Activated naive CD8-positive, alpha-beta T cell treated with anti-CD3 and anti-CD28 coated beads for 36 hours (primary cell): ENCODE measurements around the gene DGKZ. TPM values are rescaled to one million over a fixed set of nuclear protein-coding genes. Genes with fewer than 3 reads are reported as not detected.
"Not testable (repeated sequence)": the region's sequence is repeated elsewhere in the genome, so short reads cannot be mapped to it uniquely, and the experiment has no call there.

Experiments
- DNase-seq: peaks from one replicate; pipeline ENCODE4 v3.0.0; 2021
- H3K27ac Mint-ChIP-seq: one replicate; pipeline ENCODE4 v1.8.0; 2022; ENCODE audit warnings: mild to moderate bottlenecking, moderate library complexity, mixed read lengths
- H3K27me3 Mint-ChIP-seq: one replicate; pipeline ENCODE4 v1.8.0; 2022; ENCODE audit warnings: mild to moderate bottlenecking, mixed read lengths
- H3K36me3 Mint-ChIP-seq: one replicate; pipeline ENCODE4 v1.8.0; 2021; ENCODE audit warnings: mild to moderate bottlenecking, mixed read lengths
- H3K4me1 Mint-ChIP-seq: one replicate; pipeline ENCODE4 v1.8.0; 2021; ENCODE audit warnings: mixed read lengths
- H3K4me3 Mint-ChIP-seq: one replicate; pipeline ENCODE4 v1.8.0; 2022; ENCODE audit warnings: mild to moderate bottlenecking, moderate library complexity, mixed read lengths
- H3K9me3 Mint-ChIP-seq: one replicate; pipeline ENCODE4 v1.8.0; 2022; ENCODE audit warnings: mixed read lengths
- total RNA-seq, 2 experiments: library from RNA; stranded (reverse); gene quantifications; one replicate each; pipeline ENCODE4 v1.2.3, GENCODE V29; 2021

DGKZ gene
- total RNA-seq, 2 experiments from 2014 or later = 100.0 to 101 TPM

DNA sequence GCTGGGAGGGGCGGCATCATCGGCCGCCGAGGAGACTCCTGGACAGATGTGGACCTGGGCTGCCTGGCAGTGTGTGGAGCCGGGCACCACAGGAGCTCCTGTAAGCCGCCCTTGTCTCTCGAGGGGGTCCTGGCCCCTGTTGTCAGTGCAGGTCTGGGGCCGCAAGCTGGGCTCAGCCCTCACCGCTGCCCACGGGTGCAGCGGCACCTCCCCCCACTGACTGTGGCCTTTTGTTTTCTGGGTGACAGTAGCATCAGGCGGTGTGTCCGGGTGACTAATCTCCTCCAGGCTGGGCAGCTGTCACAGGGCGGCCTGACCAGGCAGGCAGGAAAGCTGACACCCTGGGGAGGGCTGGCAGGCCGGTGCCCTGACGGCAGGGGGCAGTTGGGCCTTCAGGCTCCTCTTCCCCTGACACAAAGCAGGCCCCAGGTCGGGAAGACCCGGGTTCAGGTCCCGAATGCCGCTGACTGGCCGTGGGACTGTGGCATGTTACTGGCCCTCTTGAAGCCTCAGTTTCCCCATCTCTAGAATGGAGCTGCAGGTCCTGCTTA, 16.3 kb downstream of the DGKZ start:
- Mint-ChIP-seq H3K4me3 (no peak overlapping the region), H3K27ac (no peak overlapping the region), H3K27me3 (no peaks in the 10 kb centered on the region), H3K36me3 (peaks cover 5% of the 10 kb centered on the region), H3K4me1 (peaks cover 47% of the 10 kb centered on the region), H3K9me3 (no peaks in the 10 kb centered on the region)
- no peak for DNase-seq

DNA sequence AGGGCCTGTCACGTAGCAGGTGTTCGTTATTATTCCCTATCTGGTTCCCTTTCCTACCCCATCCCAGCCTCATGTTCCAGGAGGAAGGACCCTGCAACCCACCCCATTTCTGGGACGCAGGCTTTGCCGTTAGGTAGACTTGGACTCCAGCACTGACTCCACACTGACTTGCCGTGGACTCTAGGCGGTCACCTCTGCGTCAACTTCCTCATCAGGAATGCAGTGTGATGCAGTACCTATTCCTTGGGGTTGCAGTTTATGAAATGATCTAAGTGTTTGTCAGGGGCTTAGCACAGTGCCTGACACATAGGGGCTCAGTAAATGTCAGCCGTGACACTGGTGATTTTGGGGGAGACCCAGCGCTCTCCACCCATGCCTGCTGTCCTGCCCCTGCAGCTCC, 16.8 kb downstream of the DGKZ start:
- H3K4me1 Mint-ChIP-seq = peaks cover 43% of the 10 kb centered on the region
- H3K27me3 Mint-ChIP-seq = no peaks in the 10 kb centered on the region
- peak overlapping the region; percentile 48 for H3K27ac Mint-ChIP-seq
- DNase-seq = no peak
- no peak overlapping the region for H3K4me3 Mint-ChIP-seq
- H3K9me3 Mint-ChIP-seq = no peaks in the 10 kb centered on the region
- H3K36me3 Mint-ChIP-seq = peaks cover 6% of the 10 kb centered on the region

DNA sequence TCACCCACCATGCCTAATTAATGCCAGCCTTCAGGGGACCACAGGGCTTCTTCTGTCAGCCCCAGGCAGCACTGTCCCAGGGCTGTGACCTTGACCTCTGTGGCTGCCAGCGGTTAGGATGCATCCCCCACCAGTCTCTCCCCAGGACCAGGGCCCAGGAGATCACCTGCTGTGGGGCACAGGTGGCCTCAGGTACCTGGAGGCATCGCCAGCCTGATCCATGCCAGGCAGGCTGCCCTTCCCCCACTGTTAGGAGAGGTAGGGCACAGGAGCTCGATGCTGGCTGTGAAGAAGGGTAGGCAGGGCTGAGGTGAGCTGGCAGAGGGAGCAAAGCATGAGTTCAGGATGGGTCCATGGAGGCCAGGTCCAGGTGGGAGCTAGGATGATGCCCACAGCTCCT, 17.5 kb downstream of the DGKZ start:
- H3K27ac Mint-ChIP-seq = peak overlapping the region; percentile 55
- peaks cover 12% of the 10 kb centered on the region for H3K36me3 Mint-ChIP-seq
- H3K27me3 Mint-ChIP-seq = no peaks in the 10 kb centered on the region
- H3K9me3 Mint-ChIP-seq = no peaks in the 10 kb centered on the region
- peaks cover 47% of the 10 kb centered on the region for H3K4me1 Mint-ChIP-seq
- DNase-seq = no peak
- no peak overlapping the region for H3K4me3 Mint-ChIP-seq

- Mint-ChIP-seq H3K4me1 (peaks cover 37% of the 10 kb centered on the region), H3K4me3 (no peak overlapping the region)
These were observed 19.0 kb downstream of the DGKZ start for GRCh38 chr11:46366260-46366659.

GRCh38 chr11:46366661-46367161, 19.4 kb downstream of the DGKZ start:
- H3K4me1 Mint-ChIP-seq = peaks cover 35% of the 10 kb centered on the region
- no peak for DNase-seq
- H3K36me3 Mint-ChIP-seq = peaks cover 20% of the 10 kb centered on the region
- peak overlapping the region; percentile 90 for H3K27ac Mint-ChIP-seq
- no peaks in the 10 kb centered on the region for H3K27me3 Mint-ChIP-seq
- H3K4me3 Mint-ChIP-seq = no peak overlapping the region
- no peaks in the 10 kb centered on the region for H3K9me3 Mint-ChIP-seq

More at GRCh38 chr11:46366260-46366659, 19.0 kb downstream of the DGKZ start:
- Mint-ChIP-seq H3K27ac (no peak overlapping the region), H3K9me3 (no peaks in the 10 kb centered on the region), H3K36me3 (peaks cover 17% of the 10 kb centered on the region), H3K27me3 (no peaks in the 10 kb centered on the region)
- DNase-seq = no peak

- DNase-seq = peak; percentile 82
- no peaks in the 10 kb centered on the region for H3K9me3 Mint-ChIP-seq
- H3K27ac Mint-ChIP-seq = peak overlapping the region; percentile 90
- peak overlapping the region; percentile 45 for H3K4me3 Mint-ChIP-seq
- no peaks in the 10 kb centered on the region for H3K27me3 Mint-ChIP-seq
- peaks cover 31% of the 10 kb centered on the region for H3K4me1 Mint-ChIP-seq
- H3K36me3 Mint-ChIP-seq = peaks cover 20% of the 10 kb centered on the region
These were observed 20.1 kb downstream of the DGKZ start for GRCh38 chr11:46367244-46367915.

GRCh38 chr11:46367916-46368267, 20.6 kb downstream of the DGKZ start:
- peak overlapping the region; percentile 90 for H3K27ac Mint-ChIP-seq
- no peak for DNase-seq
- H3K4me3 Mint-ChIP-seq = no peak overlapping the region
- H3K9me3 Mint-ChIP-seq = no peaks in the 10 kb centered on the region
- peaks cover 26% of the 10 kb centered on the region for H3K4me1 Mint-ChIP-seq
- peaks cover 18% of the 10 kb centered on the region for H3K36me3 Mint-ChIP-seq
- no peaks in the 10 kb centered on the region for H3K27me3 Mint-ChIP-seq

DNA sequence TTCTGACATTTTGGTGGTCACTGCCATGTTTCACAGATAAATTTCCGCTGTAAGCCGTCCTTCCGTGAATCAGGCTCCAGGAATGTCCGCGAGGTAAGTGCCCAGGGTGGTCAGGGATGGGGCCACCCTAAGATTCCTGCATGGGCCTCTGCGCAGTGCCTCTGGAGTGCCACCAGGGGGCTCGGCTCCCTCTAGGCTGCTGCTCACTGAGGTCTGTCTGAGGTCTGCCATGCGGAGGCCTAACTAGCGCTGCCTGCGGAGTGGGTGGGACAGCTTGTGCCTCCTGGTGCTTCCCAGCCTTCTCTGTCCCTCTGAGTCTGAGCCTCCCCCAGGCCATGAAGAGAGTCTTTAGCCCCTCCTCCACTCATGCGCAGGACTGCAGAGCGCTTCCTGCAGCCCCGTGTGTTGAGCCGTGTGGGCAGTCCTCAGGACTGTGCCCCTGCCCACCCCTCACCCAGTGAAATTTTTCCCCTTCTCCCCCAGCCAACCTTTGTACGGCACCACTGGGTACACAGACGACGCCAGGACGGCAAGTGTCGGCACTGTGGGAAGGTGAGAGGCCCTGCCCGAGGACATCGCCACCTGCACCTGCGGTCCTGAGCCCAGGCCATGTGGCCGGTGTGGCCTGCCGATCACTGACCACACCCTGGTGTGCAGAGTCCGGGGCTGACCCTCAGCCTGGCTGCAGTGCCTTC, 22.3 kb downstream of the DGKZ start:
- Mint-ChIP-seq H3K9me3 (no peaks in the 10 kb centered on the region), H3K36me3 (peaks cover 18% of the 10 kb centered on the region), H3K27ac (peak overlapping the region; percentile 54), H3K4me3 (no peak overlapping the region), H3K4me1 (peaks cover 17% of the 10 kb centered on the region), H3K27me3 (no peaks in the 10 kb centered on the region)
- DNase-seq = peak; percentile 61

DNA sequence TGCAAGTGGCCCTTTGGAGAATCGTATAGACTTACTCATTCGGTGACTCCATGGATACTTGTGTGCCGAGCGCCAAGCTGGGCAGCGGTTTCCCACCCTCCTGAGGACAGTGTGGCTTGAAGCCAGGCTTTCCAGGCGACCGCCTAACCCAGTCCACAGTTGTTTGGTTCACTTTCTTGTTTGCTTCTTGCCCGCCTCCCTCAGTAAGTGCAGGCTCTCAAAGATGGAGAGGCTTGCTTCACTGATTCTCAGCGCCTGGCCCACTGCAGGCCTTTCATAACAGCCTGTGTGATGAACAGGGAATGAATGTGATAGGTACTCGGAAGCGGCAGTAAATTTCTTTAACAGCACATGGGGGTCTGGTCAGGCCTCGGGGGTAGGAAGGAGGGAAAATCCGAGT, 23.0 kb downstream of the DGKZ start:
- no peak for DNase-seq
- no peaks in the 10 kb centered on the region for H3K27me3 Mint-ChIP-seq
- H3K36me3 Mint-ChIP-seq = peaks cover 18% of the 10 kb centered on the region
- peaks cover 12% of the 10 kb centered on the region for H3K4me1 Mint-ChIP-seq
- H3K9me3 Mint-ChIP-seq = no peaks in the 10 kb centered on the region
- no peak overlapping the region for H3K4me3 Mint-ChIP-seq
- no peak overlapping the region for H3K27ac Mint-ChIP-seq

DNA sequence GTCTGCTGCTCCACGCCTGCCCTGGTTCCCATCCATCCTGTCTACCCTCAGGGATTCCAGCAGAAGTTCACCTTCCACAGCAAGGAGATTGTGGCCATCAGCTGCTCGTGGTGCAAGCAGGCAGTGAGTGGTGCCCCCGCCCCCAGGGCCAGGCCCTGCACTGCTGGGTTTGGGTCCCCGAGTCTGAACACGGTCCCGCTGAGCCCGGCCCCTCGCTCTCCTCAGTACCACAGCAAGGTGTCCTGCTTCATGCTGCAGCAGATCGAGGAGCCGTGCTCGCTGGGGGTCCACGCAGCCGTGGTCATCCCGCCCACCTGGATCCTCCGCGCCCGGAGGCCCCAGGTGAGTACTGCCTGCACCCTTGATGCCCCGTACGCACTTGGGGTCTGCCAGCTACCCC, 24.0 kb downstream of the DGKZ start:
- H3K9me3 Mint-ChIP-seq, H3K27me3 Mint-ChIP-seq, H3K27ac Mint-ChIP-seq, DNase-seq, H3K4me3 Mint-ChIP-seq: not testable (repeated sequence)
- peaks cover 12% of the 10 kb centered on the region for H3K4me1 Mint-ChIP-seq
- H3K36me3 Mint-ChIP-seq = peaks cover 18% of the 10 kb centered on the region

GRCh38 chr11:46372086-46372485, 24.8 kb downstream of the DGKZ start:
- H3K27me3 Mint-ChIP-seq = no peaks in the 10 kb centered on the region
- no peaks in the 10 kb centered on the region for H3K9me3 Mint-ChIP-seq
- peaks cover 18% of the 10 kb centered on the region for H3K36me3 Mint-ChIP-seq
- H3K4me3 Mint-ChIP-seq = no peak overlapping the region
- H3K4me1 Mint-ChIP-seq = peaks cover 9% of the 10 kb centered on the region
- no peak for DNase-seq
- H3K27ac Mint-ChIP-seq = no peak overlapping the region

- H3K9me3 Mint-ChIP-seq, DNase-seq, H3K4me3 Mint-ChIP-seq, H3K4me1 Mint-ChIP-seq, H3K27me3 Mint-ChIP-seq: not testable (repeated sequence)
- peak overlapping the region; percentile 25 for H3K27ac Mint-ChIP-seq
- peaks cover 23% of the 10 kb centered on the region for H3K36me3 Mint-ChIP-seq
These were observed 25.2 kb downstream of the DGKZ start for GRCh38 chr11:46372501-46372900.

GRCh38 chr11:46373787-46374740, 26.8 kb downstream of the DGKZ start:
- Mint-ChIP-seq H3K27ac (no peak overlapping the region), H3K4me1 (peaks cover 6% of the 10 kb centered on the region), H3K4me3 (no peak overlapping the region), H3K36me3 (peaks cover 23% of the 10 kb centered on the region), H3K27me3 (no peaks in the 10 kb centered on the region), H3K9me3 (no peaks in the 10 kb centered on the region)
- no peak for DNase-seq

DNA sequence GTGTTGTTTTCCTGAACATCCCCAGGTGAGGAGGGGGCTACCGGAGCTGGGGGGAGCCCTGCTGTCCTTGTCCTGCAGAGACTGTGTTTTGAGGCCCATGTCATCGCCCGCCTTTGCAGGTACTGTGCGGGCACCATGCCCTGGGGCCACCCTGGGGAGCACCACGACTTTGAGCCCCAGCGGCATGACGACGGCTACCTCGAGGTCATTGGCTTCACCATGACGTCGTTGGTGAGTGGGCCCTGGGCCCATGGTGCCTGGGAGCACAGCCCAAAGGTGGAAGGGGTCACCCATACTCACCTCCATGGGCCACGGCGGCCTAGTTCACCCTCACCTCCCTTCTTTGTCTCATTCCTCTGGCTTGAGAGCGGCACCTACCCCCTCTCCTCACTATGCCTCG, 27.6 kb downstream of the DGKZ start:
- Mint-ChIP-seq H3K9me3 (no peaks in the 10 kb centered on the region), H3K36me3 (peaks cover 18% of the 10 kb centered on the region)
- no peak for DNase-seq

More for the DNA sequence above, 27.6 kb downstream of the DGKZ start:
- peaks cover 4% of the 10 kb centered on the region for H3K4me1 Mint-ChIP-seq
- peak overlapping the region; percentile 34 for H3K27ac Mint-ChIP-seq
- no peaks in the 10 kb centered on the region for H3K27me3 Mint-ChIP-seq
- H3K4me3 Mint-ChIP-seq = no peak overlapping the region
